Esophagus muscularis mucosa (tissue), 4 donors: ENCODE results near the gene EI24. TPM values are rescaled to one million over a fixed set of nuclear protein-coding genes. Genes with fewer than 3 reads are reported as not detected.

Source experiments
- DNase-seq: peaks from one replicate; pipeline ENCODE4 v3.0.0-alpha.2; 2017; ENCODE audit errors: extremely low spot score
- H3K27ac ChIP-seq, 4 donors: fragments of 200-600 bp; sonication (generic); replicated peaks in 1 of 4; 1 replicate in 3 of 4; 2 replicates in 1 of 4; pipeline ENCODE4 v1.5.1; 2016 to 2019; ENCODE audit warnings: mild to moderate bottlenecking in 1 of 4
- H3K27me3 ChIP-seq, 4 donors: fragments of 200-600 bp; sonication (generic); one replicate each; pipeline versions ENCODE4 v1.5.1 to v1.6.0; 2016 to 2019
- H3K36me3 ChIP-seq, 4 donors: fragments of 200-600 bp; sonication (generic); one replicate each; pipeline ENCODE4 v1.5.1; 2016 to 2019
- H3K4me1 ChIP-seq, 4 donors: fragments of 200-600 bp; sonication (generic); one replicate each; pipeline ENCODE4 v1.5.1; 2016 to 2019
- H3K4me3 ChIP-seq, 4 donors: fragments of 200-600 bp; sonication (generic); 1 replicate in 2 of 4; 2 replicates in 2 of 4; pipeline ENCODE4 v1.5.1; 2016 to 2019; ENCODE audit warnings: mild to moderate bottlenecking in 4 of 4, moderate library complexity in 1 of 4
- H3K9me3 ChIP-seq, 4 donors: fragments of 200-600 bp; sonication (generic); 1 replicate in 3 of 4; 2 replicates in 1 of 4; pipeline ENCODE4 v1.5.1; 2016 to 2019
- EP300 ChIP-seq: sonication (generic); formaldehyde crosslinking; IDR thresholded peaks from one replicate; pipeline ENCODE4 v1.6.1; 2017; ENCODE audit warnings: antibody characterized with exemption
- POLR2A ChIP-seq: fragments of 450-650 bp; IDR thresholded peaks from one replicate; pipeline ENCODE4 v1.6.1; 2017; ENCODE audit warnings: antibody characterized with exemption, moderate library complexity, mild to moderate bottlenecking, low read depth
- POLR2AphosphoS5 ChIP-seq, 2 donors: sonication (generic); formaldehyde crosslinking; IDR thresholded peaks; one replicate each; pipeline ENCODE4 v1.6.1; 2017; ENCODE audit warnings: antibody characterized with exemption in 2 of 2
- WGBS: methylation state at CpG from one replicate; pipeline ENCODE4 v1.1.5; 2018; 5-methylcytosine and 5-hydroxymethylcytosine counted together
- intact Hi-C: fragments of 100-400 bp; cut with DNase I; formaldehyde crosslinking; loops from one replicate; pipeline ENCODE4 v1.15.1; 2023
- total RNA-seq, 4 donors: library from RNA; depleted of rRNA; stranded (reverse); fragments of >200 nt; gene quantifications; one replicate each; pipeline versions ENCODE4 v1.1.0 to v1.2.1, GENCODE V29; 2016
- TF ChIP-seq, protein P1 (sequence below), 3 experiments: fragments of 200-600 bp in 2 of 3; fragments of 450-650 bp in 1 of 3; sonication (generic) in 2 of 3; IDR thresholded peaks; one replicate each; pipeline ENCODE4 v1.5.1; 2017 to 2019; ENCODE audit warnings: antibody characterized with exemption in 3 of 3, mild to moderate bottlenecking in 2 of 3, moderate library complexity in 1 of 3

EI24 gene
- total RNA-seq, 4 donors from 2014 or later = 65.4 to 81.3 (median 75.0) TPM

DNA sequence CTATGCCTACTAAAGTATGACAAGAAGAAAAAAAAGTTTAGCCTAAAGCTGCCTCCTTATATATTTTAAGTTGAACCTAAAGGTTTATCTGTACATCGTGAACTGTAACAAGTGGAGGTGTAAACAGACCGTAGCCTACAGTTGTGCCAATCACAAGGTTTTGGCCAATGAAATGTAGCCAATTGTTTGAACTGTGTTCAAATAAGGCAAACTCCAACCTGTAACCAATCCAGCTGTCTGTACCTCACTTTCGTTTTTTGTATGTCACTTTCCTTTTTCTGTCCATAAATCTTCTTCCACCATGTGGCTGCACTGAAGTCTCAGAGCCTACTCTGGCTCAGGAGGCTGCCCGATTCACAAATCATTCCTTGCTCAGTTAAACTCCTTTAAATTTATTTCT is 6.8 kb upstream of the EI24 start:
- H3K4me3 ChIP-seq = no peak overlapping the region
- WGBS = 69% methylated on average over 4 of the region's 4 CpGs
- H3K27ac ChIP-seq = no peak overlapping the region
- intact Hi-C loops = no loop called here
- H3K4me1 ChIP-seq = no peaks in the 10 kb centered on the region
- H3K36me3 ChIP-seq = no peaks in the 10 kb centered on the region
- TF ChIP-seq, protein P1, sequence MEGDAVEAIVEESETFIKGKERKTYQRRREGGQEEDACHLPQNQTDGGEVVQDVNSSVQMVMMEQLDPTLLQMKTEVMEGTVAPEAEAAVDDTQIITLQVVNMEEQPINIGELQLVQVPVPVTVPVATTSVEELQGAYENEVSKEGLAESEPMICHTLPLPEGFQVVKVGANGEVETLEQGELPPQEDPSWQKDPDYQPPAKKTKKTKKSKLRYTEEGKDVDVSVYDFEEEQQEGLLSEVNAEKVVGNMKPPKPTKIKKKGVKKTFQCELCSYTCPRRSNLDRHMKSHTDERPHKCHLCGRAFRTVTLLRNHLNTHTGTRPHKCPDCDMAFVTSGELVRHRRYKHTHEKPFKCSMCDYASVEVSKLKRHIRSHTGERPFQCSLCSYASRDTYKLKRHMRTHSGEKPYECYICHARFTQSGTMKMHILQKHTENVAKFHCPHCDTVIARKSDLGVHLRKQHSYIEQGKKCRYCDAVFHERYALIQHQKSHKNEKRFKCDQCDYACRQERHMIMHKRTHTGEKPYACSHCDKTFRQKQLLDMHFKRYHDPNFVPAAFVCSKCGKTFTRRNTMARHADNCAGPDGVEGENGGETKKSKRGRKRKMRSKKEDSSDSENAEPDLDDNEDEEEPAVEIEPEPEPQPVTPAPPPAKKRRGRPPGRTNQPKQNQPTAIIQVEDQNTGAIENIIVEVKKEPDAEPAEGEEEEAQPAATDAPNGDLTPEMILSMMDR (IDR thresholded peaks at IDR 0.05) = no peak
- TF ChIP-seq POLR2A = no peak
- no peak for TF ChIP-seq POLR2AphosphoS5 (IDR thresholded peaks at IDR 0.05)
- no peak for TF ChIP-seq EP300
- H3K27me3 ChIP-seq = no peaks in the 10 kb centered on the region
- DNase-seq = no peak
- H3K9me3 ChIP-seq = no peaks in the 10 kb centered on the region

DNA sequence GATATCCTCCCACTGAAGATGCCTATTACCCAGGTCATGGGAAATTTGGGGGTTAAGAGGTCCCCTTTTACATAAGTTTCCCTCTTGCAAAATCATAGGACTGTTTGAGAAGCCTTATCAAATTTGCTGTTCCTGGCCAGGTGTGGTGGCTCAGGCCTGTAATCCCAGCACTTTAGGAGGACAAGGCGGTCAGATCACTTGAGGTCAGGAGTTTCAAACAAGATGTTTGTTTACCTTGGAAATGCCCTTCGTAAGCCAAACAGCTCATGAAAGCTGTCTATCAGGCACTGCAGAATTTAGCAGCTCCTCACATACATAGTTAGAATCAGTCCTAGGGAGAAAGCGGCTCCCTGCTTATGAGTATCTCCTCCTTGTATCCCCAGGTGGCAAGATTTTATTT is 4.9 kb upstream of the EI24 start:
- Histone ChIP-seq H3K36me3 (no peaks in the 10 kb centered on the region), H3K27me3 (no peaks in the 10 kb centered on the region), H3K4me1 (peaks cover 0 to 6% (median 5%) of the 10 kb centered on the region in 4 donors), H3K4me3 (no peak overlapping the region), H3K9me3 (no peaks in the 10 kb centered on the region), H3K27ac (no peak overlapping the region)
- intact Hi-C loops = no loop called here
- TF ChIP-seq, protein P1 (IDR thresholded peaks at IDR 0.05) = no peak
- no peak for TF ChIP-seq POLR2AphosphoS5 (IDR thresholded peaks at IDR 0.05)
- TF ChIP-seq POLR2A = no peak
- no peak for TF ChIP-seq EP300
- WGBS = 75% methylated on average over 2 of the region's 3 CpGs
- DNase-seq = no peak

- Histone ChIP-seq H3K36me3 (no peaks in the 10 kb centered on the region), H3K27ac (no peak overlapping the region), H3K9me3 (no peaks in the 10 kb centered on the region), H3K4me3 (no peak overlapping the region), H3K4me1 (peaks cover 10 to 22% (median 20%) of the 10 kb centered on the region in 4 donors), H3K27me3 (no peaks in the 10 kb centered on the region)
- no peak for DNase-seq
- intact Hi-C loops = no loop called here
- 100% methylated on average over 2 of the region's 4 CpGs for WGBS
- TF ChIP-seq POLR2AphosphoS5 (IDR thresholded peaks at IDR 0.05) = no peak
- no peak for TF ChIP-seq EP300
- no peak for TF ChIP-seq POLR2A
- TF ChIP-seq, protein P1 (IDR thresholded peaks at IDR 0.05) = no peak
Measured at GRCh38 chr11:125566235-125566634, 3.0 kb upstream of the EI24 start.

- TF ChIP-seq POLR2AphosphoS5 (IDR thresholded peaks at IDR 0.05) (no peak), POLR2A (no peak), EP300 (no peak)
- TF ChIP-seq, protein P1 (IDR thresholded peaks at IDR 0.05) = no peak
- no peaks in the 10 kb centered on the region for H3K27me3 ChIP-seq
- peaks cover 10 to 24% (median 23%) of the 10 kb centered on the region in 4 donors for H3K4me1 ChIP-seq
- H3K27ac ChIP-seq = peak overlapping the region; percentile 87 to 94 (median 90)
- WGBS = 2% methylated on average over 6 of the region's 9 CpGs
- peaks cover 5 to 29% (median 24%) of the 10 kb centered on the region in 4 donors for H3K36me3 ChIP-seq
- peak overlapping the region; percentile 86 to 98 (median 92) for H3K4me3 ChIP-seq
- H3K9me3 ChIP-seq = no peaks in the 10 kb centered on the region
- no peak for DNase-seq
- intact Hi-C loops = loop anchor here (5.0 kb wide), 1 partner anchor 73 kb away; the partner anchor contains the start of gene FEZ1
Measured at GRCh38 chr11:125569915-125570621, 791 bp downstream of the EI24 start.

DNA sequence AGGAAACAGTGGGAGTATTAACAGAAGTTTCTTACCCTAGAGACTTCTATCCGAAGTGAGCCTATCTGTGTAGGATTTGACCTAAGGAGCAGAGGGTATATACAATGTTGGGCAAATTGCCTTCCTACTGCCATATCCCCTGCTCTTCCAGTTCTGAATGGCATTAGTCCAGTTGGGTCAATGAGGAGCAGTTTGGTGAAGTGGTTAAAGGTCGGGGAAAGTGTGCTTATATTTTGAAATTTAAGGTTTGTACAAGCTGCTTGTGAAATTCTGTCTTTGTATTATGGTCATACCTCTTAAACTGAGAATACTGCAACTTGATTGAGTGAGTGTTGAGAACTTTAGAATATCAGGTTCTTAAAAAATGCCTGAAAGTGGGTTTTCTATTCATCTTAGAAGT is 1.7 kb downstream of the EI24 start:
- intact Hi-C loops = loop anchor here (5.0 kb wide), 1 partner anchor 74 kb away; the partner anchor contains the start of gene FEZ1
- H3K27ac ChIP-seq = peak overlapping the region in 2 of 4 donors; percentile 87 to 94
- peaks cover 9 to 38% (median 33%) of the 10 kb centered on the region in 4 donors for H3K36me3 ChIP-seq
- H3K4me3 ChIP-seq = no peak overlapping the region
- 82% methylated on average over 2 of the region's 2 CpGs for WGBS
- DNase-seq = no peak
- no peaks in the 10 kb centered on the region for H3K27me3 ChIP-seq
- TF ChIP-seq POLR2AphosphoS5 (IDR thresholded peaks at IDR 0.05) = no peak
- TF ChIP-seq, protein P1 (IDR thresholded peaks at IDR 0.05) = no peak
- TF ChIP-seq EP300 = no peak
- no peak for TF ChIP-seq POLR2A
- H3K9me3 ChIP-seq = no peaks in the 10 kb centered on the region
- H3K4me1 ChIP-seq = peaks cover 10 to 24% (median 23%) of the 10 kb centered on the region in 4 donors
